ENCODE measurements around the gene SLX1A. TPM values are rescaled to one million over a fixed set of nuclear protein-coding genes. Genes with fewer than 3 reads are reported as not detected.

SLX1A gene
- total and polyA plus RNA-seq, 10 of the 15 experiments (the other 5 are each of a cell fraction or from before 2014, with no cell fraction given): 2.5 to 123 (median 28.9) TPM

GRCh38 chr16:30184891-30185682 lies 8.6 kb upstream of the SLX1A start (continued):
- no peak for TF ChIP-seq E2F4 (IDR thresholded peaks at IDR 0.05; ENCODE audit: low read depth, low read length)
- TF ChIP-seq CEBPZ (IDR thresholded peaks at IDR 0.05; ENCODE audit: low read depth, low read length): no peak
- no peak for TF ChIP-seq DPF2 (IDR thresholded peaks at IDR 0.05)
- TF ChIP-seq POU2F2 (IDR thresholded peaks at IDR 0.05; ENCODE audit: borderline replicate concordance, low read depth, low read length): peak; percentile 7; the same call in 1 of the 3 replicates
- TF ChIP-seq NR2F1 (conservative IDR thresholded peaks at IDR 0.05): no peak
- no peak for TF ChIP-seq MEF2A (IDR thresholded peaks at IDR 0.05; ENCODE audit: insufficient read depth, low read depth, low read length)
- no peak for TF ChIP-seq SKIL (IDR thresholded peaks at IDR 0.05; ENCODE audit: low read depth, poor library complexity, severe bottlenecking)
- peak; percentile 59 for TF ChIP-seq MYC (IDR thresholded peaks at IDR 0.05; ENCODE audit: insufficient read depth, insufficient read length, insufficient replicate concordance, low read length, severe bottlenecking)
- TF ChIP-seq IRF4 (IDR thresholded peaks at IDR 0.05; ENCODE audit: low read depth, low read length): no peak
- no peak for TF ChIP-seq NFIC (IDR thresholded peaks at IDR 0.05; ENCODE audit: low read depth, low read length)
- TF ChIP-seq ZBTB33 (IDR thresholded peaks at IDR 0.05): no peak
- no peak for TF ChIP-seq IRF5 (IDR thresholded peaks at IDR 0.05; ENCODE audit: borderline replicate concordance)
- TF ChIP-seq EGR1 (IDR thresholded peaks at IDR 0.05; ENCODE audit: borderline replicate concordance in 1 of 2, low read depth in 2 of 2, low read length in 2 of 2): no peak
- no peak for TF ChIP-seq ZNF384 (IDR thresholded peaks at IDR 0.05; ENCODE audit: borderline replicate concordance, low read depth, low read length)

All from GM12878 (cell line).